Esophagus squamous epithelium (tissue), 5 donors: ENCODE measurements around the gene CDKAL1. TPM values are rescaled to one million over a fixed set of nuclear protein-coding genes. Genes with fewer than 3 reads are reported as not detected.

ENCODE experiments used
- DNase-seq: peaks from one replicate; lab custom pipeline; 2025; lab: John Stamatoyannopoulos, UW
- H3K27ac ChIP-seq, 4 donors: fragments of 200-600 bp; sonication (generic); one replicate each; pipeline ENCODE4 v1.5.1; 2016 to 2019; ENCODE audit warnings: mild to moderate bottlenecking in 1 of 4
- H3K27me3 ChIP-seq, 4 donors: fragments of 200-600 bp; sonication (generic); 1 replicate in 3 of 4; 2 replicates in 1 of 4; pipeline versions ENCODE4 v1.5.1 to v1.6.0; 2017 to 2021; ENCODE audit warnings: antibody characterized with exemption in 1 of 4
- H3K36me3 ChIP-seq, 3 donors: fragments of 200-600 bp; sonication (generic); one replicate each; pipeline ENCODE4 v1.5.1; 2016 to 2019
- H3K4me1 ChIP-seq, 3 donors: fragments of 200-600 bp; sonication (generic); one replicate each; pipeline ENCODE4 v1.5.1; 2017 to 2019
- H3K4me3 ChIP-seq, 4 donors: fragments of 200-600 bp; sonication (generic); 1 replicate in 3 of 4; 2 replicates in 1 of 4; pipeline ENCODE4 v1.5.1; 2016 to 2019; ENCODE audit warnings: mild to moderate bottlenecking in 2 of 4, moderate library complexity in 1 of 4
- H3K9me3 ChIP-seq, 3 donors: fragments of 200-600 bp; sonication (generic); one replicate each; pipeline ENCODE4 v1.5.1; 2016 to 2019
- CTCF ChIP-seq, 6 experiments: fragments of 450-650 bp in 4 of 6; fragments of 200-600 bp in 2 of 6; sonication (generic) in 2 of 6; IDR thresholded peaks; one replicate each; pipeline ENCODE4 v1.5.1; 2016 to 2019; ENCODE audit warnings: antibody characterized with exemption in 6 of 6, mild to moderate bottlenecking in 4 of 6, moderate library complexity in 4 of 6
- POLR2A ChIP-seq, 4 donors: fragments of 450-650 bp; IDR thresholded peaks; one replicate each; pipeline ENCODE4 v1.6.1; 2017; ENCODE audit warnings: antibody characterized with exemption in 4 of 4, mild to moderate bottlenecking in 4 of 4, moderate library complexity in 3 of 4
- whole genome bisulfite sequencing, 2 donors: methylation state at CpG; one replicate each; pipeline ENCODE4 v1.1.5; 2018; 5-methylcytosine and 5-hydroxymethylcytosine counted together
- intact Hi-C: fragments of 100-400 bp; cut with DNase I; formaldehyde crosslinking; loops from one replicate; pipeline ENCODE4 v1.15.0; 2022
- total RNA-seq, 4 donors: library from RNA; depleted of rRNA; stranded (reverse); fragments of >200 nt; gene quantifications; one replicate each; pipeline ENCODE4 v1.1.0, GENCODE V29; 2016
- donor health status: DM: yes; HTN: yes; CAD: no.

Gene CDKAL1
- total RNA-seq, 4 donors from 2014 or later: 6.5 to 13.0 (median 10.7) TPM

- Histone ChIP-seq H3K9me3 (no peaks in the 10 kb centered on the region), H3K4me3 (no peak overlapping the region), H3K36me3 (peaks cover 0 to 10% (median 0%) of the 10 kb centered on the region in 3 donors), H3K27ac (no peak overlapping the region), H3K27me3 (no peaks in the 10 kb centered on the region), H3K4me1 (peaks cover 0 to 16% (median 0%) of the 10 kb centered on the region in 3 donors)
- whole genome bisulfite sequencing, 2 donors: 83% methylated on average over 3 of the region's 3 CpGs
- no peak for DNase-seq
- intact Hi-C loops: no loop called here
- TF ChIP-seq POLR2A (IDR thresholded peaks at IDR 0.05) (no peak), CTCF (IDR thresholded peaks at IDR 0.05) (no peak)
Measured at GRCh38 chr6:20997770-20998147, 463.5 kb downstream of the CDKAL1 start.

- 69 to 71% methylated on average over 6 of the region's 6 CpGs for WGBS, 2 donors
- TF ChIP-seq POLR2A (IDR thresholded peaks at IDR 0.05): no peak
- TF ChIP-seq CTCF (IDR thresholded peaks at IDR 0.05): no peak
- Histone ChIP-seq H3K27ac (no peak overlapping the region), H3K9me3 (no peaks in the 10 kb centered on the region), H3K4me1 (peaks cover 0 to 20% (median 0%) of the 10 kb centered on the region in 3 donors), H3K4me3 (no peak overlapping the region), H3K36me3 (peaks cover 0 to 10% (median 0%) of the 10 kb centered on the region in 3 donors), H3K27me3 (no peaks in the 10 kb centered on the region)
- intact Hi-C loops: no loop called here
- no peak for DNase-seq
Measured at GRCh38 chr6:20998748-20999448, 464.6 kb downstream of the CDKAL1 start.

GRCh38 chr6:21000331-21000801 lies 466.1 kb downstream of the CDKAL1 start:
- peaks cover 0 to 27% (median 0%) of the 10 kb centered on the region in 3 donors for H3K4me1 ChIP-seq
- no peak for TF ChIP-seq POLR2A (IDR thresholded peaks at IDR 0.05)
- TF ChIP-seq CTCF (IDR thresholded peaks at IDR 0.05): no peak
- DNase-seq: no peak
- H3K27ac ChIP-seq: no peak overlapping the region
- H3K36me3 ChIP-seq: peaks cover 0 to 4% (median 0%) of the 10 kb centered on the region in 3 donors
- H3K4me3 ChIP-seq: no peak overlapping the region
- 52 to 61% methylated on average over 2 of the region's 2 CpGs for WGBS, 2 donors
- no peaks in the 10 kb centered on the region for H3K9me3 ChIP-seq
- H3K27me3 ChIP-seq: no peaks in the 10 kb centered on the region
- intact Hi-C loops: no loop called here

GRCh38 chr6:21001736-21002135 lies 467.5 kb downstream of the CDKAL1 start:
- 30 to 36% methylated on average over 3 of the region's 3 CpGs for WGBS, 2 donors
- H3K9me3 ChIP-seq: no peaks in the 10 kb centered on the region
- DNase-seq: no peak

More at GRCh38 chr6:21001736-21002135, 467.5 kb downstream of the CDKAL1 start:
- no peaks in the 10 kb centered on the region for H3K27me3 ChIP-seq
- intact Hi-C loops: no loop called here
- peaks cover 0 to 33% (median 0%) of the 10 kb centered on the region in 3 donors for H3K4me1 ChIP-seq
- TF ChIP-seq CTCF (IDR thresholded peaks at IDR 0.05) (no peak), POLR2A (IDR thresholded peaks at IDR 0.05) (no peak)
- no peak overlapping the region for H3K4me3 ChIP-seq
- no peak overlapping the region for H3K27ac ChIP-seq
- H3K36me3 ChIP-seq: no peaks in the 10 kb centered on the region
